ENCODE measurements around the gene NPHP3. TPM values are rescaled to one million over a fixed set of nuclear protein-coding genes. Genes with fewer than 3 reads are reported as not detected.

Gene NPHP3
- total and polyA plus RNA-seq, 2 of the 4 experiments (the other 2 are of a cell fraction): 19.9 to 21.3 TPM

GRCh38 chr3:132635052-132635451, 87.2 kb downstream of the NPHP3 start:
- Histone ChIP-seq H3K4ac (ENCODE audit: low read depth, low read length) (peak overlapping the region; percentile 7), H2BK20ac (ENCODE audit: low read depth, low read length) (peak overlapping the region; percentile 22; the same call in 1 of the 2 replicates), H3K4me1 (ENCODE audit: control insufficient read depth, insufficient read depth, low read length) (peaks cover 11% of the 10 kb centered on the region), H3K9ac (ENCODE audit: low read depth, low read length) (no peak overlapping the region), H2BK5ac (ENCODE audit: low read depth, low read length, poor library complexity, severe bottlenecking) (peak overlapping the region; percentile 57), H3K9me1 (ENCODE audit: insufficient read depth, low read length) (no peaks in the 10 kb centered on the region; the same call in 1 of the 2 replicates), H4K91ac (ENCODE audit: insufficient read depth, low read depth, low read length) (0 out of 2 replicates have a peak overlapping the region, but pooled peaks have one; percentile 5), H3K4me3 (ENCODE audit: insufficient read depth, low read depth, low read length) (no peak overlapping the region), H3K27me3 (ENCODE audit: control insufficient read depth, insufficient read depth, low read length) (no peaks in the 10 kb centered on the region), H2BK15ac (ENCODE audit: low read depth, low read length) (peak overlapping the region; percentile 42; the same call in 1 of the 3 replicates), H4K8ac (ENCODE audit: low read depth in 2 of 2, low read length in 2 of 2) (peak overlapping the region in 1 of 2 experiments; percentile 8; a peak in 1 of 4 replicates), H3K23ac (ENCODE audit: low read depth, low read length) (no peak overlapping the region), H2AFZ (replicated peaks; ENCODE audit: low read length, poor library complexity) (no peak overlapping the region), H3K56ac (ENCODE audit: extremely low read depth, insufficient read depth, low read length) (no peak overlapping the region), H3K9me3 (ENCODE audit: control insufficient read depth, insufficient read depth, low read length) (no peaks in the 10 kb centered on the region), H2AK9ac (replicated peaks; ENCODE audit: low read depth, low read length, poor library complexity) (no peak overlapping the region), H2AK5ac (ENCODE audit: low read depth, low read length) (peak overlapping the region; percentile 5; the same call in 1 of the 2 replicates), H3K18ac (ENCODE audit: low read depth, low read length) (peak overlapping the region; percentile 20; the same call in 1 of the 2 replicates), H4K20me1 (ENCODE audit: insufficient read depth, low read length) (no peaks in the 10 kb centered on the region), H3K14ac (replicated peaks; ENCODE audit: low read depth, low read length) (0 out of 2 replicates have a peak overlapping the region, but pooled peaks have one; percentile 23), H3K4me2 (ENCODE audit: low read depth, low read length) (no peak overlapping the region), H3K27ac (ENCODE audit: insufficient read depth, low read length) (no peak overlapping the region), H3K36me3 (ENCODE audit: control insufficient read depth, insufficient read depth, low read length) (peaks cover 3% of the 10 kb centered on the region; the same call in 1 of the 2 replicates), H4K5ac (ENCODE audit: low read depth, low read length) (no peak overlapping the region; the same call in 1 of the 2 replicates), H2BK120ac (ENCODE audit: low read depth, low read length) (peak overlapping the region; percentile 28), H3K79me1 (ENCODE audit: low read depth in 1 of 2, low read length in 2 of 2) (peaks cover 0 to 15% of the 10 kb centered on the region in 2 experiments; a peak in 1 of 4 replicates)
- no peak for DNase-seq
- POLR2A ChIA-PET (ENCODE audit: unreplicated experiment): no interaction called here
- BruUV-seq (replicated peaks): no TSS peak
- dilution Hi-C loops (cut with HindIII; ENCODE audit: low sequenced_read_pairs, unreplicated experiment): loop anchor here (25.0 kb wide), 1 partner anchor 98 kb away; no protein-coding TSS in a partner anchor
- TF ChIP-seq RFX5 (IDR thresholded peaks at IDR 0.05; ENCODE audit: low read depth, low read length): no peak
- intact Hi-C loops (cut with micrococcal nuclease): no loop called here
- CTCF ChIA-PET: interaction anchor here (1.1 kb wide), 1 partner anchor 99 kb away, joined by 3 read pairs; no protein-coding TSS in a partner anchor
- in situ Hi-C loops (cut with MboI; ENCODE audit: low sequenced_read_pairs): loop anchor here (25.0 kb wide), 1 partner anchor 373 kb away; no protein-coding TSS in a partner anchor
- no peak for ATAC-seq (ENCODE audit: low read depth)

Other genes starting within 250 kb of the NPHP3 start
- 0.18 TPM in 1 of 2 replicates, not detected in the other for gene ACKR4, start 125.1 kb downstream of the NPHP3 start, total RNA-seq (2012; rRNA removed)
- not detected in 2 replicates for gene ACKR4, start 125.1 kb downstream of the NPHP3 start, polyA plus RNA-seq (2012; rRNA removed)
- gene ACAD11, start 62.6 kb downstream of the NPHP3 start, total RNA-seq (2012; rRNA removed): 18.8 and 27.8 TPM in 2 replicates
- gene ACAD11, start 62.6 kb downstream of the NPHP3 start, polyA plus RNA-seq (2012; rRNA removed): 12.8 and 16.0 TPM in 2 replicates
- gene UBA5, start 62.1 kb downstream of the NPHP3 start, total RNA-seq (2012; rRNA removed): 20.3 and 38.6 TPM in 2 replicates
- 30.4 and 43.1 TPM in 2 replicates for gene UBA5, start 62.1 kb downstream of the NPHP3 start, polyA plus RNA-seq (2012; rRNA removed)